Tibial nerve (tissue), 4 donors: Measurements from ENCODE around the gene MDM1. TPM values are rescaled to one million over a fixed set of nuclear protein-coding genes. Genes with fewer than 3 reads are reported as not detected.

ENCODE experiments used
- DNase-seq, 2 donors: peaks; one replicate each; pipeline ENCODE4 v3.0.0-alpha.2; 2019; ENCODE audit warnings: low spot score in 2 of 2
- H3K27ac ChIP-seq, 4 donors: fragments of 200-600 bp; sonication (generic) in 3 of 4; one replicate each; pipeline ENCODE4 v1.5.1; 2017 to 2019; ENCODE audit warnings: mild to moderate bottlenecking in 1 of 4
- H3K27me3 ChIP-seq, 2 donors: fragments of 200-600 bp; sonication (generic) in 1 of 2; one replicate each; pipeline versions ENCODE4 v1.5.1 to v1.6.0; 2017 to 2019
- H3K36me3 ChIP-seq, 3 donors: fragments of 200-600 bp; sonication (generic); one replicate each; pipeline ENCODE4 v1.5.1; 2018 to 2019
- H3K4me1 ChIP-seq, 4 donors: fragments of 200-600 bp; sonication (generic) in 3 of 4; one replicate each; pipeline ENCODE4 v1.5.1; 2017 to 2019
- H3K4me3 ChIP-seq, 4 donors: fragments of 200-600 bp; sonication (generic) in 3 of 4; one replicate each; pipeline ENCODE4 v1.5.1; 2017 to 2019; ENCODE audit warnings: mild to moderate bottlenecking in 1 of 4, moderate library complexity in 1 of 4
- H3K9me3 ChIP-seq, 4 donors: fragments of 200-600 bp; sonication (generic) in 3 of 4; one replicate each; pipeline ENCODE4 v1.5.1; 2017 to 2019
- EP300 ChIP-seq, 2 donors: sonication (generic); formaldehyde crosslinking; IDR thresholded peaks; one replicate each; pipeline ENCODE4 v1.6.1; 2017; ENCODE audit warnings: antibody characterized with exemption in 2 of 2, mild to moderate bottlenecking in 1 of 2
- POLR2A ChIP-seq, 2 donors: fragments of 450-650 bp; IDR thresholded peaks; one replicate each; pipeline ENCODE4 v1.6.1; 2017; ENCODE audit warnings: antibody characterized with exemption in 2 of 2, mild to moderate bottlenecking in 2 of 2, moderate library complexity in 2 of 2
- WGBS, 2 donors: methylation state at CpG; one replicate each; pipeline ENCODE4 v1.1.5; 2018; 5-methylcytosine and 5-hydroxymethylcytosine counted together
- total RNA-seq, 4 donors: library from RNA; depleted of rRNA; stranded (reverse); fragments of >200 nt; gene quantifications; one replicate each; pipeline ENCODE4 v1.1.0, GENCODE V29; 2016
- TF ChIP-seq, protein P1 (sequence below), 5 experiments: fragments of 200-600 bp in 3 of 5; fragments of 450-650 bp in 2 of 5; sonication (generic) in 3 of 5; IDR thresholded peaks; one replicate each; pipeline ENCODE4 v1.5.1; 2016 to 2019; ENCODE audit warnings: antibody characterized with exemption in 5 of 5, mild to moderate bottlenecking in 3 of 5, moderate library complexity in 2 of 5

The MDM1 gene
- total RNA-seq, 4 donors from 2014 or later = 11.2 to 49.8 (median 23.3) TPM

- H3K27ac ChIP-seq = no peak overlapping the region
- no peaks in the 10 kb centered on the region for H3K36me3 ChIP-seq
- H3K4me3 ChIP-seq = no peak overlapping the region
- DNase-seq = no peak
- WGBS, 2 donors = 73 to 82% methylated on average over 5 of the region's 5 CpGs
- H3K9me3 ChIP-seq = no peaks in the 10 kb centered on the region
- no peaks in the 10 kb centered on the region for H3K4me1 ChIP-seq
- H3K27me3 ChIP-seq = no peaks in the 10 kb centered on the region
- TF ChIP-seq EP300 (IDR thresholded peaks at IDR 0.05) (no peak), POLR2A (IDR thresholded peaks at IDR 0.05) (no peak)
- TF ChIP-seq, protein P1, sequence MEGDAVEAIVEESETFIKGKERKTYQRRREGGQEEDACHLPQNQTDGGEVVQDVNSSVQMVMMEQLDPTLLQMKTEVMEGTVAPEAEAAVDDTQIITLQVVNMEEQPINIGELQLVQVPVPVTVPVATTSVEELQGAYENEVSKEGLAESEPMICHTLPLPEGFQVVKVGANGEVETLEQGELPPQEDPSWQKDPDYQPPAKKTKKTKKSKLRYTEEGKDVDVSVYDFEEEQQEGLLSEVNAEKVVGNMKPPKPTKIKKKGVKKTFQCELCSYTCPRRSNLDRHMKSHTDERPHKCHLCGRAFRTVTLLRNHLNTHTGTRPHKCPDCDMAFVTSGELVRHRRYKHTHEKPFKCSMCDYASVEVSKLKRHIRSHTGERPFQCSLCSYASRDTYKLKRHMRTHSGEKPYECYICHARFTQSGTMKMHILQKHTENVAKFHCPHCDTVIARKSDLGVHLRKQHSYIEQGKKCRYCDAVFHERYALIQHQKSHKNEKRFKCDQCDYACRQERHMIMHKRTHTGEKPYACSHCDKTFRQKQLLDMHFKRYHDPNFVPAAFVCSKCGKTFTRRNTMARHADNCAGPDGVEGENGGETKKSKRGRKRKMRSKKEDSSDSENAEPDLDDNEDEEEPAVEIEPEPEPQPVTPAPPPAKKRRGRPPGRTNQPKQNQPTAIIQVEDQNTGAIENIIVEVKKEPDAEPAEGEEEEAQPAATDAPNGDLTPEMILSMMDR (IDR thresholded peaks at IDR 0.05) = no peak
Observed at GRCh38 chr12:68287106-68287505, 45.1 kb downstream of the MDM1 start.

DNA sequence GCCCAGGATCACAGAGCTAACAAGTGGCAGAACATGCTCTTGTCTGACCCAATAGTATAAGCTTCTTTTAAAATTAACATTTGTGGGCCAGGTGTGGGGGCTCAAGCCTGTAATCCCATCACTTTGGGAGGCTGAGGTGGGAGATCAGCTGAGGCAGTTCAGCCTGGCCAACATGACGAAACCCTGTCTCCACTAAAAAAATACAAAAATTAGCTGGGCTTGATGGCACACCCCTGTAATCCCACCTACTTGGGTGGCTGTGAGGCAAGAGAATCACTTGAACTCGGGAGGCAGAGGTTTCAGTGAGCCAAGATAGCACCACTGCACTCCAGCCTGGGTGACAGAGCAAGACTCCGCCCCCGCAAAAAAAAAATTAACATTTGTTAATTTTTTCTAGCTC, 45.8 kb downstream of the MDM1 start:
- H3K27me3 ChIP-seq = no peaks in the 10 kb centered on the region
- WGBS, 2 donors = 86 to 87% methylated on average over 4 of the region's 4 CpGs
- no peaks in the 10 kb centered on the region for H3K9me3 ChIP-seq
- TF ChIP-seq, protein P1 (IDR thresholded peaks at IDR 0.05) = no peak
- no peak for TF ChIP-seq POLR2A (IDR thresholded peaks at IDR 0.05)
- TF ChIP-seq EP300 (IDR thresholded peaks at IDR 0.05) = no peak
- no peak overlapping the region for H3K27ac ChIP-seq
- no peak for DNase-seq
- H3K4me3 ChIP-seq = no peak overlapping the region
- H3K36me3 ChIP-seq = no peaks in the 10 kb centered on the region
- no peaks in the 10 kb centered on the region for H3K4me1 ChIP-seq

GRCh38 chr12:68285541-68285940, 46.6 kb downstream of the MDM1 start:
- no peaks in the 10 kb centered on the region for H3K36me3 ChIP-seq
- no peak for DNase-seq
- no peaks in the 10 kb centered on the region for H3K27me3 ChIP-seq
- H3K4me1 ChIP-seq = no peaks in the 10 kb centered on the region
- no peaks in the 10 kb centered on the region for H3K9me3 ChIP-seq
- TF ChIP-seq EP300 (IDR thresholded peaks at IDR 0.05) (no peak), POLR2A (IDR thresholded peaks at IDR 0.05) (no peak)
- TF ChIP-seq, protein P1 (IDR thresholded peaks at IDR 0.05) = no peak
- H3K27ac ChIP-seq = no peak overlapping the region
- 80 to 85% methylated on average over 3 of the region's 3 CpGs for WGBS, 2 donors
- H3K4me3 ChIP-seq = no peak overlapping the region

GRCh38 chr12:68281322-68282077, 50.7 kb downstream of the MDM1 start:
- no peak for DNase-seq
- TF ChIP-seq EP300 (IDR thresholded peaks at IDR 0.05) (no peak), POLR2A (IDR thresholded peaks at IDR 0.05) (no peak)
- TF ChIP-seq, protein P1 (IDR thresholded peaks at IDR 0.05) = no peak
- WGBS, 2 donors = 92 to 97% methylated on average over 4 of the region's 4 CpGs

DNA sequence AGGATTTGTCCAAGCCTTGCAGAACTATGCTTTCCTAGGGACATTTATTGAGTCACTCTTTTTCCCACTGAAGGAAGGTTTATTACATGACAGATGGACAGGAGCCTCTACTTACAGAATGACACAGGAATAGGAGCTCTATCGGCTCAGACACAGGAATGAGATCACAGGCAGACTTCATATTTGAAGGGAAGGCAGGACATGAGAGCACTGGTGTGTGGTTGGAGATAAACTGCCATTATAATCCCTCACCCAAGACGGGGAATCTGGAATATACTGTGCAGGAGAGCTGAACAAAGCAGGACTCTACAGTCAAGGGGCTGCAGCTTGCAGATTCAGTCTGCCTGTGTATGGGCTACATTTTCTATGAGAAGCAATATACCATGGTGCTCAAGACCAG, 51.9 kb downstream of the MDM1 start:
- 78 to 88% methylated on average over 2 of the region's 2 CpGs for WGBS, 2 donors
- Histone ChIP-seq H3K9me3 (no peaks in the 10 kb centered on the region), H3K27ac (no peak overlapping the region), H3K4me3 (no peak overlapping the region), H3K27me3 (no peaks in the 10 kb centered on the region), H3K36me3 (no peaks in the 10 kb centered on the region), H3K4me1 (no peaks in the 10 kb centered on the region)
- TF ChIP-seq, protein P1 (IDR thresholded peaks at IDR 0.05) = no peak
- TF ChIP-seq EP300 (IDR thresholded peaks at IDR 0.05) = no peak
- no peak for TF ChIP-seq POLR2A (IDR thresholded peaks at IDR 0.05)
- DNase-seq = no peak

More at GRCh38 chr12:68281322-68282077, 50.7 kb downstream of the MDM1 start:
- no peaks in the 10 kb centered on the region for H3K36me3 ChIP-seq
- H3K27me3 ChIP-seq = no peaks in the 10 kb centered on the region
- H3K4me1 ChIP-seq = no peaks in the 10 kb centered on the region
- no peak overlapping the region for H3K27ac ChIP-seq
- no peak overlapping the region for H3K4me3 ChIP-seq
- no peaks in the 10 kb centered on the region for H3K9me3 ChIP-seq
